ENCODE measurements around the gene CA6. TPM values are rescaled to one million over a fixed set of nuclear protein-coding genes. Genes with fewer than 3 reads are reported as not detected.
"Not testable (repeated sequence)": the region's sequence is repeated elsewhere in the genome, so short reads cannot be mapped to it uniquely, and the experiment has no call there.

CA6 gene
- total RNA-seq = 1.9 and 2.3 TPM in 2 replicates

DNA sequence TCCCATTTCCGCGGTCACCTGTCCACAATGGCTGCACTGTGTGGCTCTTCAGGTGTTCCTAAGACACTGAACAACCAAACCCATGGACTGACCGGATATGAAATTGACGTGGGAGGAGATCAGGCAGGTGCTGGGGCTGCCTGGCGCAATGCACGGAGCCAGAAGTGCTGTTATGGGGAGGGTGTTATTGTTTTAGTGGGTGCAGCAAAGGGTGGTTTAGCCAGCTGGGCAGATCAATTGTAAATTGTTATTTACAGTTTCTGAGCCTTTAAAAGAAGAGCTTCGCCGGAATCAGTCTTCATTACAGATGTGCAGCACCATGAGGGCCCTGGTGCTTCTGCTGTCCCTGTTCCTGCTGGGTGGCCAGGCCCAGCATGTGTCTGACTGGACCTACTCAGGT, at the start of gene CA6:
TSS of gene CA6 (plus strand) at position 301 of the 400 bp plus-strand sequence. CDS start at position 320, 19 bp downstream.
- intact Hi-C loops (cut with micrococcal nuclease) = no loop called here

DNA sequence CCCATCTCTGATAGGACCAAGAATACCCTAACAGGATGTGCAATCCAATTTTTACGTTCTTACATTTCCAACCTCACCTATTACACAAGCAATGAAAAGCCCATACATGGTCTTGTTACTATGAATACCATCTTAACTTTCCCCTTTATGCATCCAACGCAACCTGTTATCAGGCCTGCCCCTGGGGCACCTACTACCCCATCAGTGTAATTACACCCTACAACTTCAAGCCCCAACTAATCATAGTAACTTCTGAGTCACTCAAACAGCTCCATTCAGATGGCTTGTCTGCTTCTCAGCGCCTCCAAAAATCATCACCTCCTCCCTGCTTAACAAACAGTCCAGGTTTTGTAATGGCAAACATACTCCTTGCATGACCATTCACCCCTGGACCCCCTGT, 48.9 kb upstream of the CA6 start:
- intact Hi-C loops (cut with micrococcal nuclease) = not testable (repeated sequence)

DNA sequence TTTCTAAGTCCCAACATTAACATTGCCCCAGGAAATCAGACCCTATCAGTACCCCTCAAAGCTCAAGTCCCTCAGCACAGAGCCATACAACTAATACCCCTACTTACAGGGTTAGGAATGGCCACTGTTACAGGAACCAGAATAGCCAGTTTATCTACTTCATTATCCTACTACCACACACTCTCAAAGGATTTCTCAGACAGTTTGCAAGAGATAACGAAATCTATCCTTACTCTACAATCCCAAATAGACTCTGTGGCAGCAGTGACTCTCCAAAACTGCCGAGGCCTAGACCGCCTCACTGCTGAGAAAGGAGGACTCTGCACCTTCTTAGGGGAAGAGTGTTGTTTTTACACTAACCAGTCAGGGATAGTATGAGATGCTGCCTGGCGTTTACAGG, 48.2 kb upstream of the CA6 start:
- intact Hi-C loops (cut with micrococcal nuclease) = not testable (repeated sequence)

DNA sequence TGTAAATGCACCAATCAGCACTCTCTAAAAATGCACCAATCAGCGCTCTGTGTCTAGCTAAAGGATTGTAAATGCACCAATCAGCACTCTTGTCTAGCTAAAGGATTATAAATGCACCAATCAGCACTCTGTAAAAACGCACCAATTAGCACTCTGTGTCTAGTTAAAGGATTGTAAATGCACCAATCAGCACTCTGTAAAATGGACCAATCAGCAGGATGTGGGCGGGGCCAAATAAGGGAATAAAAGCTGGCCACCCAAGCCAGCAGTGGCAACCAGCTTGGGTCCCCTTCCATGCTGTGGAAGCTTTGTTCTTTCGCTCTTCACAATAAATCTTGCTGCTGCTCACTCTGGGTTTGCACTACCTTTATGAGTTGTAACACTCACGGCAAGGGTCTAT, 47.2 kb upstream of the CA6 start:
- intact Hi-C loops (cut with micrococcal nuclease) = not testable (repeated sequence)

DNA sequence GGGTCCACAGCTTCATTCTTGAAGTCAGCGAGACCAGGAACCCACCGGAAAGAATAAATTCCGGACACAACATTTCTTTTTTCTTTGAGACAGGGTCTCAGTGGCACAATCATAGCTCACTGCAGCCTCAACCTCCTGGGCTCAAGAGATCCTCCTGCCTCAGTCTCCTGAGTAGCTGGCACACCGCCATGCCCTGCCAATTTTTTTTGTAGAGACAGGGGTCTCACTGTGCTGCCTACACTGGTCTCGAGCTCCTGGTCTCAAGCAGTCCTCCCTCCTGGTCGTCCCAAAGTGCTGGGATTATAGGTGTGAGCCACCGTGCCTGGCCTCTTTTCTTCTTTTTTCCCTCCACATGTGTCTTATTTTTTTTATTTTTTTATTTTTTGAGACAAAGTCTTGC, 46.6 kb upstream of the CA6 start:
- intact Hi-C loops (cut with micrococcal nuclease) = no loop called here

DNA sequence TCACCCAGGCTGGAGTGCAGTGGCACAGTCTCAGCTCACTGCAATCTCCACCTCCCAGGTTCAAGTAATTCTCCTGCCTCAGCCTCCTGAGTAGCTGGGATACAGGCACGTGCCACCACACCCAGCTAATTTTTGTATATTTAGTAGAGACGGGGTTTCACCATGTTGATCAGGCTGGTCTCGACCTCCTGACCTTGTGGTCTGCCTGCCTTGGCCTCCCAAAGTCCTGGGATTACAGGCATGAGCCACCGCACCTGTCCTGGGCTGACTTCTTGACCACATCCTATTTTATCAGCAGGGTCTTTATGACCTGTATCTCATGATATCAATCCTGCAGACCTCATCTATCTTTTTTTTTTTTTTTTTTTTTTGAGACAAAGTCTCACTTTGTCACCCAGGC, 45.0 kb upstream of the CA6 start:
- intact Hi-C loops (cut with micrococcal nuclease) = loop anchor here (1.0 to 10.0 kb wide), 4 partner anchors 20 to 294 kb away; no protein-coding TSS in a partner anchor

DNA sequence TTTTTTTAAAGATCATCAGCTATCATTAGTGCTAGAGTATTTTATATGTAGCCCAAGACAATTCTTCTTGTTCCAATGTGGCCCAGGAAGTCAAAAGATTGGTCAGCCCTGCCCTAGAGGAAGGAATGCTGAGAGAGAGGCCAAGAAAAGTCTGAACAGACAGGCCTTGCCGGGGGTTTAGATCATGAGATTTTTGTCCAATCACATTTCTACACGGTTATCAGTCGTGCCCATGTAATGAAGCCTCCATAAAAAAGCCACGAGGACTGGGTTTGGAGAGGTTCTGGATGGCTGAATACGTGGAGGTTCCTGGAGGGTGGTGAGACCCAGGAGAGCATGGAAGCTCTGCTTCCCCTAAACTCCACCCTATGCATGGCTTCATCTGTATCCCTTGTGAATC, 42.9 kb upstream of the CA6 start:
- intact Hi-C loops (cut with micrococcal nuclease) = loop anchor here (5.0 to 10.0 kb wide), 2 partner anchors 40 to 292 kb away; no protein-coding TSS in a partner anchor

DNA sequence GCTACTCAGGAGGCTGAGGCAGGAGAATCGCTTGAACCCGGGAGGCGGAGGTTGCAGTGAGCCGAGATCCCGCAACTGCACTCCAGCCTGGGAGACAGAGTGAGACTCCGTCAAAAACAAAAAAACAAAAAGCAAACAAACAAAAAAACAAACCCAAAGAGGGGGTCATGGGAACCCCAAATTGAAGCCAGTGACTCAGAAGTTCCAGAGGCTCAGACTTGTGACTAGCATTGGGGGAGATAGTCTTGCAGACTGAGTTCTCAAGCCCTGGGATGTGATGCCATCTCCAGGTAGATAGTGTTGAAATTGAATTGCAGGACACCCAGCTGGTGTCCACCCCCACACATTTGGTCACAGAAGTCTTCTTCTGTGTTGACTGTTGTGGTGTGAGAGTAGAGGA, 42.3 kb upstream of the CA6 start:
- intact Hi-C loops (cut with micrococcal nuclease) = loop anchor here (5.0 to 10.0 kb wide), 2 partner anchors 41 to 291 kb away; no protein-coding TSS in a partner anchor

DNA sequence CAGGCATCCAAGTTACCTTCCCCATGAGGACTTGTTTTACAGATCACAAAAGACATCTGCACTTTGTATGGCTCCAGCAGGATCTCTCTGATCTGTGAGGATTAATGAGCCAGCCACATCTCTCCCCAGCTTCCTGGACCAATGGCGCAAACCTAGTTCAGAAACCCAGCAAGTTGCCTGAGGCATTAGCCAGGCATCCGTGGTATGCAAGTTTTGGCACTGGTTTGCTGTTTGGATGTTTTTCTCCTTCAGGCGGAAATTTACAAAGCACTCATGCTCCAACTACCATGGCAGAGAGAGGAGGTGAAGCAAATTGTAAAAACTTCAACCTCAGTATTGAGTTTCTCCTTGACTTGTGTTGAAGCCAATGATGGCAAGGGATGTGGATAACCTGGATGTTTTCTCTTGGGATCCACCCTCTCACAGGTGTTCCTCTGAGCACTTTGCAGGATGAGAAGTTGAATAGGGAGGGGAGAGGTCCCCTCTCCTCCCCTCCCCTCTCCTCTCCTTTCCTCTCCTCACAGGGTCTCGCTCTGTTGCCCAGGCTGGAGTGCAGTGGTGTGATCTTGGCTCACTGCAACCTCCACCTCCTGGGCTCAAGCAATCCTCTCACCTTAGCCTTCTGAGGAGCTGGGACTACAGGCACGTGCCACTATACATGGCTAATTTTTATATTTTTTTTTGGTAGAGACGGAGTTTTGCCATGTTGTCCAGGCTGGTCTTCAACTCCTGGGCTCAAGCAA, 41.6 kb upstream of the CA6 start:
- intact Hi-C loops (cut with micrococcal nuclease) = loop anchor here (5.0 to 10.0 kb wide), 2 partner anchors 42 to 291 kb away; no protein-coding TSS in a partner anchor

DNA sequence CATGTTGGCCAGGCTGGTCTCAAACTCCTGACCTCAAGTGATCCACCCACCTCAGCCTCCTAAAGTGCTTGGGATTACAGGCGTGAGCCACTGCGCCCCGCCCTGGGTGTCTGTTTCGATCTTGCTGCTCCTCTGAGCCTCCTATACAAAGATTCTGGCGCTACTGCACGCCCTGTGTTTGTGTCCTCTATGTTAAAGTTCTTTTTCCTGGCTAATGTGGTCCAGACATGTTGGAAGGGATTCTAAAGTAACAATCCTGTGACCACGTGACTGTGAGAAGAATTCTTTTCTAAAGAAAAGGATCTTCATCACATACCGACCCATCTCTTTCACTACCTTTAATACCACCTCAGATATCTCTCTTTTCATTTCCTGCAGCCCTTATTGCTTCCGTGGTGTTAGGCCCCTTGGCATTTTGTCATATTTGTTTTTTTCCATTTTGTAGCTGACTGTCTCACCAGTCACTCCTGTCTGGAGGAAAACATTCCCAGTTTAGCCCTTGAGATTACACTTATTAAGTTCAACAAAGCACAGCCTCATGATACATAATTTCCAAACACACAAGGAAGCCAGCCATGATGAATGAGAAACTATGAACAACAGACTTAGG, 40.0 kb upstream of the CA6 start:
- intact Hi-C loops (cut with micrococcal nuclease) = loop anchor here (10.0 kb wide), 1 partner anchor 289 kb away; no protein-coding TSS in a partner anchor

DNA sequence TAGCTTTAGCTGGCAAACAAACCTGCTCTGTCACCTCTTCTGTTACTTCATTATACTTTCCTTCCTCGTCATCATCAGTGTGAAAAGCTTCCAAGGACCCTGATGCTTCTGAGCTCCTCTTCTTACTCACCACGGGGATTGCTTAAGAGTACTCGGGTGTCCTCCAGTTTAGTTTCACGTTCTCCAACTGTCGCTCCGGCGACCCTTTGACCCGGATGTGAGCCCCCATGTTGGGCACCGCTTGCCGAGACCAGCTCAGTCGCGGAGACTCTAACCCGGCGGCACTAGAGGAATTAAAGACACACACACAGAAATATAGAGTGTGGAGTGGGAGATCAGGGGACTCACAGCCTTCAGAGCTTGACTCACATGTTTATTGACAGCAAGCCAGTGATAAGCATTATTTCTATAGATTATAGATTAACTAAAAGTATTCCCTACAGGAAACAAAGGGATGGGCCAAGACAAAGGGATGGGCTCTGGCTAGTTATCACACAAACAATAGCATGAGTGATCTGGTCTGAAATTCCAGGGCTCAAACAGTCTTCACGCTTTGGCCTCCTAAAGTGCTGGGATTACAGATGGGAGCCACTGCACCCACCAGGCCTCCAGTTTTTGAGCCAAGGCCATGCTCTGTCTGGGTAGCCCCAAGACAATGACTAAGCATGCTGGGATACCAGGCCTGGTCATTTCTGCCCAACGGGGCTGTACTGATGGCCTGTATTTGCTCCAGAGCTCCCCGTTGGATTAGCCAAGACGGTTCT, 37.1 kb upstream of the CA6 start:
- intact Hi-C loops (cut with micrococcal nuclease) = loop anchor here (10.0 kb wide), 1 partner anchor 286 kb away; no protein-coding TSS in a partner anchor

DNA sequence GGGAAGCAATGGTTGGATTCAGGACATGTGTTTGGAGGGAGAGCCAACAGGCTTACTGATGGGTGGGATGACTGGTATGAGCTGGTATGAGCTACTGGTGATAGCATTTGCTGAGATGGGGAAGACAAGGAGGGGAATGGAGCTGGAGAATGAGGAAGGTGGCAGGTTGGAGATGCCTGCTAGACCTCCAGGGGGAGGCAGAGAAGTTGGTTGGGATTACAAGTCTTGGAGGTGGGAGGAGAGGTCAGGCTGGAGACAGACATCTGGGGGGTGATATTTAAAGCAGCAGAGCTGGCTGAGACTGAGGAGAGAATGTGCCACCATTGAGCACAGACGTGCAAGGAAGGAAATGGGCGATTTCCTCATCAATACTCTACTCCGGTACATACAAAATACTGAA, 35.3 kb upstream of the CA6 start:
- intact Hi-C loops (cut with micrococcal nuclease) = no loop called here

DNA sequence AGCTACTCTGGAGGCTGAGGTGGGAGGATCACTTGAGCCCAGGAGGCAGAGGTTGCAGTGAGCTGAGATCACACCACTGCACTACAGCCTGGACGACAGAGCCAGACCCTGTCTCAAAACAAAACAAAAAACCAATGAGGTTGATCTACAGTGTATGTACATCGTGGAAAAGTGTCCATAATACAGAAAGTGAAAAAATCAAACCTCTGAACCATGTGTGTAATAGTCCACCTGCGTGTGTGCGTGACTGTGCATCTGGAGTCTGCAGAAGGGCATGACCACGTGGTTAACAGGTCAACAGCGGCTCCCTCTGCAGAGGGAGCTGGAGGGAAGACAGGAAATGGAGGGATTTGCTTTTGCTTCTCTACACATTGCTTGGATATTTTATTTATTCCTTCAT, 34.8 kb upstream of the CA6 start:
- intact Hi-C loops (cut with micrococcal nuclease) = no loop called here

DNA sequence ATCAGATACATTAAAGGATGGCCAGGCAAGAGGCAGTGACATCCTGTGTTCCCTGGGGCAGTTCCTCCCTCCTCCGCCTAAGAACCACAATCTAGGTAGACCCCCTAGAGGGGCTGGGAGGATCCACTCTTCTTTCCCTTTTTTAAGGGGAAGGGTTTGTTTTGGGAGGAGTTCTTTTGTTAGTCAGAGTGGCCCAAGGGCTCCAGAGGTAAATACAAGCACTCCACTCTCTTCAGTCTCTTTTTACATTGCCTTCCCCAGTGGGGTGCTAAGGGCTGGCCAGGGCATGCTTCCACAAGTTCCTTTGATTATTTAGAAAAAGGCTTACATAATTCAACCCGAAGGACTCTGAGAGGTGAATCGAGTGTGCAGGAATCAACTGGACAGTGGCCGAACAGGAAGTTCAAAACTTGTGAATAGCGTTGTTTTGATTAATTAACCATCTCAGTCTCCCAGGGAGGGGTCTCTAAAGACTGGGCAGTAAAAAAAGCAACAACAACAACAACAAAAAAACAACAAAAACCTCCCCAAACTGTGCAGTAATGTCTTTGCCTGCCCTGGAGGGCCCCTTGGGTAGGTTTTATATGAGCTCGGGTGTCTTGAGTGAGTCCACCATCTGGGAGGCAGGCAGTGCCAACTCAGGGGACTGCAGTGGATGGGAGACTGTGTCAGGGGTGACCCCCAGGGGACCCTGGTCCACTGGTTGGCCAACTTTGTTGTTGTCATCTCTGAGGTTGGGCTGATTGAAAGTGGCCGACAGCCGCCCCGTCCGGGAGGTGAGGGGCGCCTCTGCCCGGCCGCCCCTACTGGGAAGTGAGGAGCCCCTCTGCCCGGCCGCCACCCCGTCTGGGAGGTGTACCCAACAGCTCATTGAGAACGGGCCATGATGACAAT, 34.0 kb upstream of the CA6 start:
- intact Hi-C loops (cut with micrococcal nuclease) = no loop called here

DNA sequence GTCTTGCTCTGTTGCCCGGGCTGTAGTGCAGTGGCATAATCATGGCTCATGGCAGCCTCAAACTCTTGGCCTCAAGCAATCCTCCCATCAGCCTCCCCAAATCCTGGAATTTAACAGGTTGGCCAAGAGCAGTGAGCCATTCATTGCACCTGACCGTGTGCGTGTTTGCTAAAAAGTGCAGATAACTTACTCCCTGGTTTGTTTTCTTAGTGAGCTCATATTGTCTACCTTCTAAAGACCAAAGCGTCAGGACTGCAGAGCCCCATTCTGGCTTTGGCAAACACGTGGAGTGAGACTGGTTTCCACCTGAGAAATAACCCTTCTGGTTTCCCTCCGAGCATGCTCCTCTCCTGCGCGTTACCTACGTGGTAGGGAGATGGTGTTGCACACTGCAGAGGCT, 32.2 kb upstream of the CA6 start:
- intact Hi-C loops (cut with micrococcal nuclease) = no loop called here

DNA sequence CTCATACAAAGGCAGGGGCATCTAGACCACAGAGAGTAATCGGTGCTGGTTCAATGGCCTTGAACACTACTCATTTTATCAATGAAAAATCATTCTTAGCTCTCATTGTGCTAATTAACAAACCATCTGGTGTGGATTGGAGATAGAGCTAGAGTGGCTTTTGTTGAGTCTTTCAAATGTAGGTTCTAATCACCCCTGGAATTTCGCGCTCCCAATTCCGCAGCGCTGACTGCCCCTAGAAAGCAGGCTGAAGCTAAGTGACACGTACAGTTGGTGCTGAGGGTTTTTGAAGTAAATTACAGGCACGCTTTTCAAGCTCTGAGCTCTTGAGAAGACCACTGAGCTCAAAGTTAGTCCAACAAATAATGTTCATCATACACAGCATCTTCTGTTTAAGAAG, 31.2 kb upstream of the CA6 start:
- intact Hi-C loops (cut with micrococcal nuclease) = no loop called here

DNA sequence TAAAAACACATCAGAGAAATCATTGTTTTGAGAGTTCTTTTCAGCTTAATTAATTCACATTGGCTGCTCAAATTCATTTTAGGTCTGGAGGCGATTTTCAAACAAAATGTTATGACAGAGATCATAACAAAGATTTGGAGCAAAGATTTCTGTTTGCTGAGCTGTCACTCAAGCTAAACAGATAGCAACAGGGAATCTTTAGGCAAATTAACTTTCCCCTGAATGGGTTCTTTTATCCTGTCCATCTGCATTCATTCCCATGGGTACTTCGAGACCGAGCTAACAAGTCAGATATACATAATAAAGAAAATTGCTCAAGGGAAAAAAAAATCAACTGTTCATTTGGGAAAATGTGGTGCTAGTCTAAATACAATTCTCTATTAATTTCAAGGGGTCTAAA, 30.2 kb upstream of the CA6 start:
- intact Hi-C loops (cut with micrococcal nuclease) = no loop called here

DNA sequence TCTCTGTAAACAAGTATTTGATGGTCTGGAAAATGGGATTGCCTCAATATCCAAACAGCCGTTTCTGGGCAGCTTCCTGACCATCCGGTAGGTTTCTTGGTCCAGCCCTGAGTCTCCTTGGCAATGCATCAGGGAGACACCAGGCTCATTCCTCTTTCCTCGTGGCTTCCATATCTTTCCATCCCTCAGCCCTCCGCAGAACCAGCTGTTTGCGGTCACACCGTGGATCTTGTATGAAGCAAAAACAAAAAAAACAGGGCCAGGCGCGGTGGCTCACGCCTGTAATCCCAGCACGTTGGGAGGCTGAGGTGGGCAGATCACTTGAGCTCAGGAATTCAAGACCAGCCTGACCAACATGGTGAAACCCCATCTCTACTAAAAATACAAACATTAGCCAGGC, 28.1 kb upstream of the CA6 start:
- intact Hi-C loops (cut with micrococcal nuclease) = not testable (repeated sequence)

DNA sequence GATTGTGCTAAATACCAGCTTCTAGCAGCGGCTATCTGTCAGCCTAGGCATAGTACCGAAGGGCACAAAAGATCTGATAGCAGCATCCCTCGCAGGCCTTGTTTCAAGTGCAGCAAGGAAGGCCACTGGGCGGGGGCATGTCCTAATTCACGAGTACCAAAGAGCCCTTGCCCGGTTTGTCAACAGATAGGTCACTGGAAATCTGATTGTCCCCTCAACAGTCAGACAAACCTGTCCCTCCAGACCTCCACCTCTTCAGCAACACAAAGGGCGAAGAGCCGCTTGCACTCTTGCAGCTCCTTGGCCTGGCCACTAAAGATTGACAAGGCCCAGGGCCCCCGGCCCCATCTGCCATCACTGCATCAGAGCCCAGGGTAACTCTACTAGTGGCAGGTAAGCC, 22.7 kb upstream of the CA6 start:
- intact Hi-C loops (cut with micrococcal nuclease) = no loop called here

DNA sequence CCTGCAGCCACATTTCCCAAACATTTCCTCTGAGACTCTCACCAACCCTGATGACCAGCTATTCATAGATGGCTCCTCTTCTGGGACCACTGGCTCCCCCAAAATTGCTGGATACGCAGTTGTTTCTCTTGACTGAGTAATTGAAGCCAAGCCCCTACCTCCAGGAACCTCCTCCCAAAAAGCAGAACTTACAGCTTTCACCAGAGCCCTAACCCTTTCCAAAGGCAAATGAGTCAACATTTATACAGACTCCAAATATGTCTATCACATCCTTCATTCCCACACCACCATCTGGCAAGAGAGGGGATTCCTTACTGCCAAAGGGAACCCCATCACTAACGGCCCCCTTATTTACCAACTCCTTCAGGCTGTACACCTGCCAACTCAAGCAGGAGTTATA, 20.3 kb upstream of the CA6 start:
- intact Hi-C loops (cut with micrococcal nuclease) = no loop called here

DNA sequence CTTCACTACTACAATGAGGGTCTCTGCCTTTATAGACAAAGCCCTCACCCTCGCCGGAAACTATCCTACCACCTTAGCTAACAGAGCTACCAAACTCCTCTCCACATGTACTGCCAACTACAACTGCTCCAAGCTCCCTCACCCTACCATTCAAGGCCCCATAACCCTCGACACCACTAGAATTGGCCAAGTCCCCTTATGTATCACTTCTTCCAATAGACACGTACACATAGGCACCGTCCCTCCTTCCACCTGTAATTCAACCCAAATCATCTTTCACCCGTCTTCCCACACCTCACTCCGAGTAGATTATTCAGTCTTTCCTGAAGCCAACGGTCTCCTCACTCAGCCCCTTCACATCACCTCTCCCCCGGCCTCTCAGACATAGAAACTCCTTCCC, 19.7 kb upstream of the CA6 start:
- intact Hi-C loops (cut with micrococcal nuclease) = loop anchor here (2.0 kb wide), 1 partner anchor 21 kb away; no protein-coding TSS in a partner anchor

Data from T-helper 1 cell treated with Interleukin-12 subunit alpha and Interleukin-12 subunit beta and Interleukin-4 antibody, amounts not matched to agents 30 ng/mL and 1 ng/mL, for 36 hours (primary cell).